GM21515 (cell line): ENCODE data around the gene RGS13.
A peak's percentile ranks its signal among the peaks of the same experiment; 100 is the strongest.

Experiments
- ATAC-seq: cut with Tn5 transposase; IDR thresholded peaks from one replicate; pipeline ENCODE4 v1.9.1; 2021; ENCODE audit not compliant: unreplicated experiment

RGS13 gene

GRCh38 chr1:192626366-192627179, 9.4 kb upstream of the RGS13 start:
- ATAC-seq, result peak; percentile 91

- ATAC-seq, result no peak
Observed at GRCh38 chr1:192627901-192628300, 8.0 kb upstream of the RGS13 start.

- ATAC-seq, result no peak
Observed at GRCh38 chr1:192628396-192629057, 7.4 kb upstream of the RGS13 start.

GRCh38 chr1:192629612-192630011, 6.3 kb upstream of the RGS13 start:
- no peak for ATAC-seq

- no peak for ATAC-seq
Observed at GRCh38 chr1:192630521-192631287, 5.2 kb upstream of the RGS13 start.

- ATAC-seq, result no peak
Observed at GRCh38 chr1:192631749-192632148, 4.2 kb upstream of the RGS13 start.

GRCh38 chr1:192632188-192632587, 3.8 kb upstream of the RGS13 start:
- ATAC-seq, result no peak

- ATAC-seq, result no peak
Observed at GRCh38 chr1:192632641-192633532, 3.1 kb upstream of the RGS13 start.

- ATAC-seq, result no peak
Observed at GRCh38 chr1:192633533-192634253, 2.3 kb upstream of the RGS13 start.

- no peak for ATAC-seq
Observed at GRCh38 chr1:192635041-192635440, 906 bp upstream of the RGS13 start.

GRCh38 chr1:192639607-192640368, 3.8 kb downstream of the RGS13 start:
- ATAC-seq, result peak; percentile 71

- no peak for ATAC-seq
Observed at GRCh38 chr1:192652159-192652558, 16.2 kb downstream of the RGS13 start.

- no peak for ATAC-seq
Observed at GRCh38 chr1:192654120-192654519, 18.2 kb downstream of the RGS13 start.

GRCh38 chr1:192654591-192655251, 18.8 kb downstream of the RGS13 start:
- ATAC-seq, result no peak

- no peak for ATAC-seq
Observed at GRCh38 chr1:192657760-192658159, 21.8 kb downstream of the RGS13 start.

- ATAC-seq, result no peak
Observed at GRCh38 chr1:192658255-192658654, 22.3 kb downstream of the RGS13 start.

GRCh38 chr1:192660613-192661012, 24.7 kb downstream of the RGS13 start:
- ATAC-seq, result no peak

- ATAC-seq, result no peak
Observed at GRCh38 chr1:192668409-192668983, 32.5 kb downstream of the RGS13 start.
